Activated CD8-positive, alpha-beta memory T cell treated with anti-CD3 and anti-CD28 coated beads, Interleukin-2, amount 50 U/mL, for 4 hours (primary cell): ENCODE measurements around the gene VASH1.

Experiments
- DNase-seq: peaks from one replicate; pipeline ENCODE4 v3.0.0-alpha.2; 2020

Gene VASH1

DNA sequence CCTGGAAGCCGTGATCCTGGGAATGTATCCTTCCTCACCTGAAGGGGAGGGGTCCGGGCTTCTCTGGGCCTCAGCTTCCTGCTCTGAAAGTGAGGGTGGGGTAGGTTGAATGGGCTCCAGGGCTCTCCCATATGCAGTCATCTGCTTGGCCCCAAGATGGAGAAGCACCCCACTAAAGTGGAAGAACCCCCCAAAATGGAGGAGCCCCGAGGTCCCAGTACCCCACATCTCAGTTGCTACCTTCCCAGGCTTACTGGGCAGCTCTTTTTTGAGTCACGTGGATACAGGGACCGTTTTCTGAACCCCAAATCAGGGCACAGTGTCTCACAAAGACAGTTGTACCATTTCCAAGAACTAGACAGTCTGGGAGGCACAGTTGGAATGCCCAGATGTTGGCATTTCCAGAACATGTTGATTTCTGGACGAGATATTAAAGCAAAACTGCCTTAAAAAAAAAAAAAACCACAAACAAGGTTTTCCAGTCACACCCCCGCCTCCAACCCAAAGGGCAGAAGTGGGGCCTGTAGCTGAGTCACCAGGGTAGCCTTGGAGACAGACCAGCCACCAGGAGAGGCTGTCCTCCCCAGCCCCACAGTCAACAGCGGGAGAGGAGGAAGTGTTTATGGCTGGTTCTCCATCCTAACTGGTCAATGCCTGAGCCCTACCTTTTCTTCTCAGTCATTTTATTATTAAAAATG is 12.1 kb downstream of the VASH1 start:
- DNase-seq: no peak

- DNase-seq: no peak
Observed at GRCh38 chr14:76773956-76774820, 12.9 kb downstream of the VASH1 start.

DNA sequence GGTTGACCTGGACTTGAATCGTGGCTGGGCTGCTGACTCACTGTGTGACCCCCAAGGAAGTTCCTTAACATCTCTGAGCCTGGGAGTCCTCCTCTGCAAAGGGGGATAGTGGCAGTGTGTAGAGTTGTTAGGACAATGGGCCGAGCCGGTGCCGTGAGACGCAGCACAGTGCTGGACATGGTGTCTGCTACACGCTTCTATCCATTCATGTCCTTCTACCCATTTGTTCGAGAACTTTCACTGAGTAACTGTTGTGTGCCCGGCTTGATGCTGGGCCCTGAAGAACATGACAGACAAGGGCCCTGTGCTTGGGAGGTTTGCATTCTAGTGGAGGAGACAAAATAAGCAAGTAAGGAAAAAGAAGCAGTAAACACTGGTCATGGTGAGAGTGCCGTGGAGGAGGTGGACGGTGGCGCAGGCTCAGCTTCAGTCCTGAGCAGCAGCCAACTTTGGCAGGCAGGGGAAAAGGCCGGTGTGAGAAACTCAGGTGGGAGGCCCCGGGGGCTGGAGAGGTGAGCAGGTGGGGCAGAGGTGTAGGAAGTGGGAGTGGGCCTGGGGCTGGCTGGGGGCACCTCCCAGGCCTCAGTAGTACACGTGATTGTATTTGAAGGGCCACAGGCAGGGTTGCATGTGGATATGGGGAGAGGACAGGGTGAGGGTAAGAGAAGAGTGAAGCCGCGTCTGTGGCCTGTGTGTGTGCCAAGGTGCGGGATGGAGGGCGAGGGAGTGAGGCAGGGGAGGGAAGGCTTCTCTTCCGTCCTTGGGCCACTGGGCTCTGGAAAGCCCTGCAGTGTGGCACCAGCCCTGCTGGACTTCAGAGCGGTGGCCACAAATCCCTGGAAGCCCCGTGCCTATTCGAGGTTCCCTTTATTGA is 13.8 kb downstream of the VASH1 start:
- no peak for DNase-seq

DNA sequence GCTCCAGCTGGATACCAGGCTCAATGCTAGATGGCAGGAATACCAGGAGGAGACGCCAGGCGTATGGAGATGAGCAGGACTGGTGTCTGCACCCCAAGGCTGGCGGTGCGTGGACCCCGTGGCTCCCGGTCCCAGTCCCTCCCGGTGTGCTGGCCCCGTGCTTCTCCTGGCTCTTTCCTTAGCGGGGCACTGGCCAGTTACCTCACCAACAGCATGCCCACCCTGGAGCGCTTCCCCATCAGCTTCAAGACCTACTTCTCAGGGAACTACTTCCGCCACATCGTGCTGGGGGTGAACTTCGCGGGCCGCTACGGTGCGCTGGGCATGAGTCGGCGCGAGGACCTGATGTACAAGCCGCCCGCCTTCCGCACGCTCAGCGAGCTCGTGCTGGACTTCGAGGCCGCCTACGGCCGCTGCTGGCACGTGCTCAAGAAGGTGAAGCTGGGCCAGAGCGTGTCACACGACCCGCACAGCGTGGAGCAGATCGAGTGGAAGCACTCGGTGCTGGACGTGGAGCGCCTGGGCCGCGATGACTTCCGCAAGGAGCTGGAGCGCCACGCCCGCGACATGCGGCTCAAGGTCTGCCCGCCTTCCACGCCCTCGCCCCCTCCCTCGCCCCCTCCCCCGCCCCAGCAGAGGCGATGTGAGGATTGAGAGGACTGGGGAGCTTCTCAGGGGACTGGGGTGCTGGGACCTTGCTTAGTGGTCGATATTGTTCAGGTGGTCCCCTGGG is 14.6 kb downstream of the VASH1 start:
- no peak for DNase-seq

DNA sequence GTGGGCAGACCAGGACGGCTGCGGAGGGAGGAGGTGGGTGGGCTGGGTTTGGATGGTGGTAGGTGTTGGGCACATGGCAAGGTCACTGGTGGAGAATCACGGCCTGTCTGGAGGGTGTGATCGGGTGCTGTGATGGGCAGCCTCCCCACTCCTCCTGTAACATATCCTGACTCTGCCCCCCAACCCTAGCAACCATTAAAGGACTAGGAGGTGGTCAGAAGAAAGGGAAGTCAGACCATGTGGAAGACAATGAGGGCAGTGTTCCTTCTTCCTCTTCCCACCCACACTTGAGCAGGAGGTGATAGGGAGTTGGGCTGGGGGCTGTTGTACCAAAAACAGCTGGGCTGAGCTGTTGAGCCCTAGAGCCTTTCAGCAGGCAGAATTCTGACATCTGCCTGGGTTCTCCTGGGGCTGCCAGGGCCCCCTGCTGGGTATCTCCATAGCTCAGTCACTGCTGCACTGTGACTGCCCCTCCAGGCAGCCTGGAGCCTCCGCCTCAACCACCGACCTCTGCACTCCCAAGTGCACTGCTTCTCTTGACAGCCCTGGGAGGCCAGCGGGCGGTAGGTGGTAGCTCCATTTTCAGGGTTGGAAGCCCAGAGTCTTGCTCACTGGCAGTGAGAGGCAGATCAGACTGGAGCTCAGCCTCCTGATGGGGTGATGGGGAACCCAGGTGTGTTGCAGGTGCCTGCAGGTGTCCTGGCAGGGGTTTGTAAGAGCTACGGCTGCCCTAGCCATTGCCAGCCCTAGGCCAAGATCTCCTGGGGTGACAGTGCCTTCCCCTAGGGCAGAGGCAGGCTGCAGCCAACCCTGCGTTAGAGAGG is 15.4 kb downstream of the VASH1 start:
- DNase-seq: no peak

DNA sequence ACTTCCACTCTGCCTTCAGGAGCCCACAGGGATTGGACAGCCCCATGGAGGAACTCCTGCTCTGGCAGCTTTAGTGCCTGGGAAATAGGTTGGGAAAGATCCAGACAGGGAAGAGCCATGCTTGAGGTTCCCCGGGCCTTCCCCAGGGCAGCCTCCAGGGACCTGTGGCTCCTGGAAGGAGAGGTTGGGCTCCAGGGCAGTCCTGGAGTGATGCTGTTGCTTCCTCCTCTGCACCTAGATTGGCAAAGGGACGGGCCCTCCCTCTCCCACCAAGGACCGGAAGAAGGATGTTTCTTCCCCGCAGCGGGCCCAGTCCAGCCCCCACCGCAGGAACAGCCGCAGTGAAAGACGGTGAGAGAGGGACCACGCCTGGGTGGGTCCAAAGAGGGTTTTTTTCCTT is 16.5 kb downstream of the VASH1 start:
- DNase-seq: no peak

DNA sequence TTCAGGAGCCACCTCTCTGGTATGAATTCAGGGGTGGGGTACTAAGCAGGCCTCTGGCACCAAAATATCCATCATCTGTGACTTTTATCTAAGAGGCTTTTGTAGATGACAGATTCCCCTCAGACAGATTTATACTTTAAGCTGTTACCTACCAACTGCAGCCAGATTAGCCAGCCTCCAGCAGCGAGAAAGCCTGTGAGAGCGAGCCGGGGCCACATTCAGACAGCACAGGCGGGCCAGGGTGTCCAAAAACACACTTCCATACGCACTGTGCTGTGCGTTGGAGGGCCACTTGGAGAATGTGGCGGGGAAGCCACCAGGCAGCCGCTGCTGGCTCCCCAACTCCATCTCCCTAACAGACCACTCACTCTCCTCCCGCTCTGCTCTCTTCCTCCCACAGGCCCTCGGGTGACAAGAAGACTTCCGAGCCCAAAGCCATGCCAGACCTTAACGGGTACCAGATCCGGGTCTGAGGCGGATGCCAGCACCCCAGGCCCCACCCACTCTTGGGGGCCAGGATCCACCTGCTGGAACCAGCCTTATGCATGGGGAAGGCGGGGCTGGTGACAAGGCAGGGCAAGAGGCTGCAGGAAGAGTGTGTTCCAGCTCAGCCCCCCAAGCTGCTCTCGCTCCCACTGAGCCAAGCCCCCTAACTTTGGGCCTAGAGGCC is 17.4 kb downstream of the VASH1 start:
- DNase-seq: no peak

DNA sequence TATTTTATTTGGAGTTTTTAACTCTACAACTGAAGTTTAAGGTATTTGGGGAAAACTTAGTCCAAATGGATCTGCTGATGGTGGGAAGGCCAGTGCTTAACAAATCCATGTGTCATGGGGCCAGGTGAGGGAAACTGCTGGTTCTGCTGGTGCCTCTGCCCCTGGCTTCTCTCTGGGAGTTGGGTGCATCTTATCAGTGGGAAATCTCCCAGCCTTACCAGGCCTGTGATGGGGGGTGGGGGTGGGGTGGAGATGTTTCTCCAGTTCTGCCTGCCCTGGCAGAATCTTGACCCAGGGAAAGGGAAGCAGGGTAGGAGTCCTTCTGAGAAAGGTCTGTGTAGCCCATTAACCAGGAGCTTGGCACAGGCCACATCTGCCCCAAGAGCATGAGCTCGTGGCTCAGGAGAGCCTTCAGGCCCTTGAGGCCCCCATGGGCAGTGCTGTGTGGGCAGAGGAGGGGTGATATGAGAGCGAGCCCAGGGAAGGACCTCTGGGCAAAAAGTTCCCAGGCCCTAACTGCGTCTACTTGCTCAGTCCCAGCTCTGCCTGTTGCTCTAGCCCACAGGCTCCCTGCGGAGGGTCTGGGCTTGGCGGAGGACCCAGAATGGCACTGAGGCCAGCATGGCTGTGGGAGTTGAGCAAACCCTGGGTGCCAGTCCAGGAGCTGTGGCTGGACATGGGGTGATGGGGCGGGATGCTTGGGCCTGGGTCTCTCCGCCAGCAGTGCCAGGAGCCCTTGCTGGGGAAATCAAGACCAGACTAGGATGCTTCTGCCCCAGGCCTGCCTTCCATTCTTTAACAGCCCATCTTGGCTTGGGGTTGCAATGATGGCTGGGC is 18.2 kb downstream of the VASH1 start:
- DNase-seq: no peak

DNA sequence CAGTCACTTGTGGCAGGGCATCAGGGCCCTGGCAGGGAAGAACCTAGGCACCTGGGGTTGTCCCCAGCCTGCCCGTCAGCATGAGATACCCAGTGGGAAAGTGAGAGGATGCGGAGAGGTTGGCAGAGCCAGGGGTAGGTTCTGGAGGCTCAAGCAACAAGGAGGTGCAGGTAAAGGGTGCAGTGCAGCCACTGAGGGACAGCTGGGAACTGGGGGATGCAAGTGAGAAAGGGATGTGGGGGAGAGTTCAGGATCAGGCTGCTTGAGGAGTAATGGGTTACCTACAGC is 18.7 kb downstream of the VASH1 start:
- no peak for DNase-seq

- DNase-seq: no peak
Observed at GRCh38 chr14:76780360-76780759, 19.1 kb downstream of the VASH1 start.

DNA sequence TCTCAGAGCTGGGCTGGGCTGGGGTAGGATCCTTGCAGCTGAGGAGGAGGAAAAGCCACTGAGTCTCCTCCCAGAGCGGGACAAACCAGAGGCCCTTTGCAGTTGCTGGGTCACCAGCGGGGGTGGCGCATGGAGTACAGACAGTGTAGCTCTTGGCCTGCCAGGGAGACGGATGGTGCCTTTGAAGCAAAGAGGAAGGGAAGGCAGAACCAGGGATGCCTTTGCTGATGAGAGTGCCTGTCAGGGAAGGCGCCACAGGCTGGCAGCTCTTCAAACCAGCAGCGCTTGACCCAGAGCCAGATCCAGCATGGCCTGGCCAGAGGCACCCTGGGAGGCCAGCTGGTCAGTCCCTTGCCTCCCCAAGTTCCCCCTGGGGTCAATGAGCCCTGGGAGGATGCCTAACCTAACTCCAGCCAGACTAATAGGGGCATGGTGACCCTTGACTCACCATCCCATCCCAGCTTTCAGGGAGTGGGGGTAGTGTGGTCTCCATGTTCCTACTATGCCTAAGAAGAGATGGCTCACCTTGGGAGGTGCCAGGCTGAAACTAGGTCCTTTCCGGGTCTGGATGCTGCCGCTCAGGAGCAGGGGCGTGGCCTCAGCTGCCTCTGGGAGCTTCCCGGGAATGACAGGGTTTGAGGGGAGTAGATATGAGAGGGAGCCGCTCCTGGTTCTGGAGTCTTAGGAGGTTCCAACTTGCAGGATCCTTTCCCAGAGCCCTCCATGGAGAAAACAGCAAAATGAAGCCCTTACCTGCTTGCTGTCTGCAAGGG is 19.8 kb downstream of the VASH1 start:
- no peak for DNase-seq

DNA sequence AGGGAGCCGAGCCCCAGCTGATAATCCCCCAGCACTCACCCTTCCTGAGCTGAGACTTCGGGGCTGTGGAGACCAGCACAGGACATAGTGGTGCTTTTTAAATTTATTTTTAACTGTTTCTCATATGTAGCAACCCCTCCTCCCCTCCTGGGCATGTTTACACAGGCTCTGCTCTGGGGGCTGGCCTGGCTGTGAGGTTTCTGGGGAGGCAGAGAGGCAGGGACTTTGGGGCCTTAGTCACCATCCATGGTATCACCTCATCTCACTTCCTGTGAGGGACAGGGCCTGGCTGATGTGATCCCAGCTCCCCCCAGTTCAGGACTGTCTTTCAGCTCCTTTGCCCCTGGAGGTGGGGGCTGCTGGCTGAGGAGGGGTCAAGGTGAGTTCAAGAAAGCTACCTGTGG is 20.4 kb downstream of the VASH1 start:
- DNase-seq: no peak

- DNase-seq: no peak
Observed at GRCh38 chr14:76782115-76782884, 21.0 kb downstream of the VASH1 start.

- no peak for DNase-seq
Observed at GRCh38 chr14:76782885-76783566, 21.8 kb downstream of the VASH1 start.

- no peak for DNase-seq
Observed at GRCh38 chr14:76784266-76784874, 23.1 kb downstream of the VASH1 start.

GRCh38 chr14:76784881-76785280 is 23.6 kb downstream of the VASH1 start:
- DNase-seq: peak; percentile 57

GRCh38 chr14:76786601-76787000 is 25.3 kb downstream of the VASH1 start:
- DNase-seq: no peak

DNA sequence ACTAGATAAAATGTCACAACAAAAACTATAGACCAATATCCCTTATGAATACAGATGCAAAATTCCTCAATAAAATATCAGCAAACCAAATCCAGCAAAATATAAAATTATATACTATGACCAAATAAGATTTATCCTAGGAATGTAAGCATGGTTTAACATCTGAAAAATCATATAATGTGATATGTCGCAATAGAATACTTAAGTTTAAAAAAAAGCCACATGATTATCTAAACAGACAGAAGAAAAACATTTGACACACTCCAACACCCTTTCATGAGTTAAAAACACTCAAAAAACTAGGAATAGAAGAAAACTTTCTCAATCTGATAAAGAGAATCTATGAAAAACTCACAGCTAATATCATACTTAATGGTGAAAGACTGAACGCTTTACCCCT is 31.2 kb downstream of the VASH1 start:
- no peak for DNase-seq
